GM23338 (cell line): Measurements from ENCODE around the gene DET1.

Source experiments
- CREB1 ChIP-seq: fragments of 250-450 bp; sonication (Bioruptor Pico); IDR thresholded peaks from 2 replicates; pipeline ENCODE4 v1.5.0; 2020; ENCODE audit warnings: low read depth, mild to moderate bottlenecking, moderate library complexity
- CTCF ChIP-seq, 2 experiments: fragments of 200-600 bp in 1 of 2; sonication (generic) in 1 of 2; conservative IDR thresholded peaks; 2 replicates each; pipeline versions ENCODE4 v1.5.1 to v1.6.1; 2016 to 2017; ENCODE audit warnings: antibody characterized with exemption in 2 of 2, low read depth in 2 of 2, mild to moderate bottlenecking in 2 of 2, moderate library complexity in 1 of 2
- EZH2 ChIP-seq: fragments of 200-600 bp; sonication (generic); IDR thresholded peaks from one replicate; pipeline ENCODE4 v1.8.0; 2017; ENCODE audit warnings: antibody characterized with exemption, mild to moderate bottlenecking, low read depth; ENCODE audit not compliant: unreplicated experiment
- JUNB ChIP-seq: IDR thresholded peaks from one replicate; pipeline ENCODE4 v1.6.1; 2016; ENCODE audit warnings: antibody characterized with exemption; ENCODE audit not compliant: unreplicated experiment
- POLR2AphosphoS5 ChIP-seq: IDR thresholded peaks from 2 replicates; pipeline ENCODE4 v1.6.1; 2016; ENCODE audit warnings: antibody characterized with exemption, low read depth
- ZNF114 ChIP-seq: fragments of 250-450 bp; sonication (Bioruptor Pico); IDR thresholded peaks from 2 replicates; pipeline ENCODE4 v1.5.0; 2020; ENCODE audit warnings: mild to moderate bottlenecking, moderate library complexity

- TF ChIP-seq CTCF (conservative IDR thresholded peaks at IDR 0.05; ENCODE audit: low read depth in 2 of 2) (no peak), CREB1 (CRISPR knock-in tag) (no peak), POLR2AphosphoS5 (no peak), JUNB (no peak), EZH2 (no peak), ZNF114 (CRISPR knock-in tag) (no peak)
Observed at GRCh38 chr15:88490036-88490435, 56.4 kb downstream of the DET1 start.
